Heart right ventricle (tissue), 16 donors: ENCODE results near the gene MYF5. TPM values are rescaled to one million over a fixed set of nuclear protein-coding genes. Genes with fewer than 3 reads are reported as not detected.
"Not testable (repeated sequence)": the region's sequence is repeated elsewhere in the genome, so short reads cannot be mapped to it uniquely, and the experiment has no call there.

Source experiments
- ATAC-seq, 8 donors: fragments of 200-7000 bp; cut with Tn5 transposase; one replicate each; pipeline ENCODE4 v1.9.1; 2020; ENCODE audit warnings: mild to moderate bottlenecking in 8 of 8, moderate library complexity in 8 of 8, moderate number of reproducible peaks in 1 of 8
- DNase-seq, 2 donors: peaks; one replicate each; pipeline ENCODE4 v3.0.0-alpha.2; 2020
- H3K27ac ChIP-seq, 10 donors: fragments of 200-600 bp; sonication (generic) in 2 of 10; one replicate each; pipeline versions ENCODE4 v1.5.0 to v1.8.0; 2020 to 2022; ENCODE audit warnings: mild to moderate bottlenecking in 3 of 10
- H3K27me3 ChIP-seq, 7 donors: fragments of 200-600 bp; one replicate each; pipeline ENCODE4 v1.8.0; 2021 to 2022; ENCODE audit warnings: mild to moderate bottlenecking in 2 of 7
- H3K36me3 ChIP-seq, 9 donors: fragments of 200-600 bp; sonication (generic) in 1 of 9; one replicate each; pipeline versions ENCODE4 v1.5.0 to v1.8.0; 2020 to 2022; ENCODE audit warnings: mild to moderate bottlenecking in 2 of 9
- H3K4me1 ChIP-seq, 9 donors: fragments of 200-600 bp; sonication (generic) in 1 of 9; one replicate each; pipeline versions ENCODE4 v1.5.0 to v1.8.0; 2020 to 2022; ENCODE audit warnings: mild to moderate bottlenecking in 4 of 9
- H3K4me3 ChIP-seq, 10 donors: fragments of 200-600 bp; sonication (generic) in 2 of 10; one replicate each; pipeline versions ENCODE4 v1.5.0 to v1.8.0; 2020 to 2022; ENCODE audit warnings: mild to moderate bottlenecking in 7 of 10, moderate library complexity in 2 of 10
- H3K9me3 ChIP-seq, 11 donors: fragments of 200-600 bp in 10 of 11; sonication (generic) in 2 of 11; one replicate each; pipeline versions ENCODE4 v1.5.0 to v1.8.0; 2013 to 2022; ENCODE audit warnings: mild to moderate bottlenecking in 2 of 11, control low read depth in 1 of 11, moderate library complexity in 1 of 11
- WGBS, 2 donors: extraction: QIAGEN DNeasy Blood & Tissue Kit; methylation state at CpG; one replicate each; pipeline ENCODE4 v1.1.7; 2013; ENCODE audit warnings: inconsistent platforms in 1 of 2; 5-methylcytosine and 5-hydroxymethylcytosine counted together
- intact Hi-C, 10 donors: fragments of 100-400 bp; cut with DNase I; formaldehyde crosslinking; loops; one replicate each; pipeline versions ENCODE4 v1.11.1 to v1.14.2; 2022
- long read RNA-seq, 3 donors: library from polyadenylated mRNA; unstranded; transcript quantifications; one replicate each; pipeline ENCODE4 v2.0.0, GENCODE V29; 2020 to 2021
- polyA plus RNA-seq, 2 donors: library from polyadenylated mRNA; stranded (reverse); fragments of 200-250 nt; gene quantifications; one replicate each; pipeline ENCODE4 v1.2.3, GENCODE V29; 2013
- total RNA-seq, 10 donors: library from RNA; stranded (reverse); fragmentation: NEBNext Ultra II Directional in 3 of 10; extraction: Animal tissue kit (Norgen Biotek cat#: 25700) in 3 of 10; gene quantifications; one replicate each; pipeline versions ENCODE4 v1.2.1 to v1.2.4, GENCODE V29; 2021 to 2023
- TF ChIP-seq, protein P1 (sequence below), 9 donors: fragments of 200-600 bp; sonication (generic) in 2 of 9; IDR thresholded peaks; one replicate each; pipeline versions ENCODE4 v1.5.0 to v1.8.0; 2021 to 2022; ENCODE audit warnings: antibody characterized with exemption in 9 of 9, mild to moderate bottlenecking in 5 of 9, moderate library complexity in 1 of 9
- donor health status: Arrhythmogenic right ventricular cardiomyopathy.
- donor health status: ischemic (EF 13 %, LVEDD 7.1; RV severe dilation, severe dysfunction).
- donor health status: healthy with polysubstance abuse.
- donor health status: DM: no; HTN: yes; CAD: no.
- donor health status: DM: no; HTN: no; CAD: no.
- donor health status: ischemic (EF 25% LVEDD 6.9; RV normal size, moderate dysfunction).
- donor health status: ischemic (EF 25% LVEDD 5.7; RV mildly dilated, moderate dysfunction).
- donor health status: healthy.
- donor health status: DM: yes; HTN: yes; CAD: no.
- donor health status: Ischemic cardiomyopathy.
- donor health status: ischemic (EF 35%, LVEDD 5.7; RV mildly dilated, moderate dysfunction).
- donor health status: nonischemic (EF 11% LVEDD 7.7; RV severe dilation, severe dysfunction).
- donor health status: DM: yes; HTN: yes; CAD: no.
- donor health status: PGD.
- donor health status: ischemic (EF 29% LVEDD 5.4; RV normal size, mild dysfunction).
- donor health status: nonischemic (EF 23%, LVEDD 6.1; RV moderate dilation, normal function).

Gene MYF5
- not detected for total RNA-seq
- polyA plus RNA-seq: not detected
- long read RNA-seq, donor 1: 0 reads
- long read RNA-seq, donor 2: 0 reads
- long read RNA-seq, donor 3: 0 reads

DNA sequence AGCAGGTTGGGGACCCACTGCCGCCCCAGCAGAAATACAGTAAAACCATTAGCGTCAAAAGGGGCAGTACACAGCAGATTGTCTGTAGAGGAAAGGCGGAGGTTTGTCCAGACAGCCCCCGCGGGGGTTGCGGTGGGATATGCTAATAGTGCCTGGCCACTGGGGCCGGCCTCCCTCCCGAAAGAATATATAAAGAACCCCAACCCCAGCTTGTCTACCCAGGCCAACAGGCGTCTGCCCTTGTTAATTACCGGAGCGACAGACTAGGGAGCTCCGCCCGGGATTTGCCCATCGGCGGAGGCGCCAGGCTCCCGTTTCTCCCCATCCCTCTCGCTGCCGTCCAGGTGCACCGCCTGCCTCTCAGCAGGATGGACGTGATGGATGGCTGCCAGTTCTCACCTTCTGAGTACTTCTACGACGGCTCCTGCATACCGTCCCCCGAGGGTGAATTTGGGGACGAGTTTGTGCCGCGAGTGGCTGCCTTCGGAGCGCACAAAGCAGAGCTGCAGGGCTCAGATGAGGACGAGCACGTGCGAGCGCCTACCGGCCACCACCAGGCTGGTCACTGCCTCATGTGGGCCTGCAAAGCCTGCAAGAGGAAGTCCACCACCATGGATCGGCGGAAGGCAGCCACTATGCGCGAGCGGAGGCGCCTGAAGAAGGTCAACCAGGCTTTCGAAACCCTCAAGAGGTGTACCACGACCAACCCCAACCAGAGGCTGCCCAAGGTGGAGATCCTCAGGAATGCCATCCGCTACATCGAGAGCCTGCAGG lies at the start of gene MYF5:
TSS of gene MYF5 (plus strand) at position 217 of the 774 bp plus-strand sequence. CDS start at position 369, 152 bp downstream.
- 34 to 35% methylated on average over 45 of the region's 45 CpGs for WGBS, 2 donors
- H3K27ac ChIP-seq: no peak within 1 kb of the TSS
- no peaks in the 10 kb centered on the region for H3K9me3 ChIP-seq
- TF ChIP-seq, protein P1, sequence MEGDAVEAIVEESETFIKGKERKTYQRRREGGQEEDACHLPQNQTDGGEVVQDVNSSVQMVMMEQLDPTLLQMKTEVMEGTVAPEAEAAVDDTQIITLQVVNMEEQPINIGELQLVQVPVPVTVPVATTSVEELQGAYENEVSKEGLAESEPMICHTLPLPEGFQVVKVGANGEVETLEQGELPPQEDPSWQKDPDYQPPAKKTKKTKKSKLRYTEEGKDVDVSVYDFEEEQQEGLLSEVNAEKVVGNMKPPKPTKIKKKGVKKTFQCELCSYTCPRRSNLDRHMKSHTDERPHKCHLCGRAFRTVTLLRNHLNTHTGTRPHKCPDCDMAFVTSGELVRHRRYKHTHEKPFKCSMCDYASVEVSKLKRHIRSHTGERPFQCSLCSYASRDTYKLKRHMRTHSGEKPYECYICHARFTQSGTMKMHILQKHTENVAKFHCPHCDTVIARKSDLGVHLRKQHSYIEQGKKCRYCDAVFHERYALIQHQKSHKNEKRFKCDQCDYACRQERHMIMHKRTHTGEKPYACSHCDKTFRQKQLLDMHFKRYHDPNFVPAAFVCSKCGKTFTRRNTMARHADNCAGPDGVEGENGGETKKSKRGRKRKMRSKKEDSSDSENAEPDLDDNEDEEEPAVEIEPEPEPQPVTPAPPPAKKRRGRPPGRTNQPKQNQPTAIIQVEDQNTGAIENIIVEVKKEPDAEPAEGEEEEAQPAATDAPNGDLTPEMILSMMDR (IDR thresholded peaks at IDR 0.05): no peak
- H3K4me3 ChIP-seq: no peak within 1 kb of the TSS
- DNase-seq: no peak
- H3K27me3 ChIP-seq: peaks cover 0 to 66% (median 29%) of the 10 kb centered on the region in 7 donors
- peak in 1 of 8 donors; percentile 20 for ATAC-seq
- intact Hi-C loops: no loop called here
- H3K36me3 ChIP-seq: no peaks in the 10 kb centered on the region
- peaks cover 0 to 10% (median 0%) of the 10 kb centered on the region in 9 donors for H3K4me1 ChIP-seq

GRCh38 chr12:80670214-80670613 lies 46.5 kb upstream of the MYF5 start:
- ATAC-seq (no peak), DNase-seq (no peak)
- 66 to 73% methylated on average over 5 of the region's 5 CpGs for WGBS, 2 donors
- H3K4me1 ChIP-seq: no peaks in the 10 kb centered on the region
- no peaks in the 10 kb centered on the region for H3K36me3 ChIP-seq
- no peaks in the 10 kb centered on the region for H3K9me3 ChIP-seq
- no peaks in the 10 kb centered on the region for H3K27me3 ChIP-seq
- no peak overlapping the region for H3K27ac ChIP-seq
- TF ChIP-seq, protein P1 (IDR thresholded peaks at IDR 0.05): no peak
- intact Hi-C loops: no loop called here
- H3K4me3 ChIP-seq: no peak overlapping the region

GRCh38 chr12:80676042-80676636 lies 40.6 kb upstream of the MYF5 start:
- ATAC-seq, intact Hi-C loops, H3K4me3 ChIP-seq, H3K9me3 ChIP-seq, H3K36me3 ChIP-seq, H3K27ac ChIP-seq, H3K4me1 ChIP-seq, DNase-seq, H3K27me3 ChIP-seq: not testable (repeated sequence)
- WGBS, 2 donors: 92 to 94% methylated on average over 13 of the region's 13 CpGs

- Histone ChIP-seq H3K27me3 (no peaks in the 10 kb centered on the region), H3K36me3 (no peaks in the 10 kb centered on the region), H3K4me3 (no peak overlapping the region), H3K27ac (no peak overlapping the region), H3K4me1 (no peaks in the 10 kb centered on the region), H3K9me3 (no peaks in the 10 kb centered on the region)
- intact Hi-C loops: no loop called here
- TF ChIP-seq, protein P1 (IDR thresholded peaks at IDR 0.05): no peak
- 65 to 66% methylated on average over 1 of the region's 1 CpG for WGBS, 2 donors
- DNase-seq (no peak), ATAC-seq (no peak)
Observed at GRCh38 chr12:80676856-80677255, 39.9 kb upstream of the MYF5 start.

GRCh38 chr12:80677994-80678393 lies 38.7 kb upstream of the MYF5 start:
- WGBS, 2 donors: 90 to 94% methylated on average over 1 of the region's 1 CpG
- intact Hi-C loops: no loop called here
- Histone ChIP-seq H3K9me3 (no peaks in the 10 kb centered on the region), H3K36me3 (no peaks in the 10 kb centered on the region), H3K27me3 (no peaks in the 10 kb centered on the region), H3K4me1 (no peaks in the 10 kb centered on the region), H3K4me3 (no peak overlapping the region), H3K27ac (no peak overlapping the region)
- DNase-seq: no peak
- no peak for ATAC-seq
- TF ChIP-seq, protein P1 (IDR thresholded peaks at IDR 0.05): no peak
